Astrocyte (in vitro differentiated cells and primary cell): ENCODE results near the gene UNC93A. TPM values are rescaled to one million over a fixed set of nuclear protein-coding genes. Genes with fewer than 3 reads are reported as not detected.

Experiments
- DNase-seq: peaks from one replicate; pipeline ENCODE4 v3.0.0-alpha.2; 2010; ENCODE audit warnings: low read depth
- FAIRE-seq: peaks from 2 replicates; lab custom pipeline; 2011; peaks lifted over from hg19 to GRCh38; lab: Jason Lieb, UNC
- H2AFZ ChIP-seq: 2 replicates; pipeline ENCODE4 v1.6.0; 2012; ENCODE audit warnings: low read depth, low read length, inconsistent platforms
- H3K27ac ChIP-seq: 2 replicates; pipeline ENCODE4 v1.5.1; 2011; ENCODE audit warnings: low read depth, low read length, inconsistent platforms
- H3K27me3 ChIP-seq: 2 replicates; pipeline ENCODE4 v1.6.0; 2011; ENCODE audit warnings: low read length, inconsistent platforms; ENCODE audit not compliant: insufficient read depth
- H3K36me3 ChIP-seq: 2 replicates; pipeline ENCODE4 v1.5.1; 2011; ENCODE audit warnings: low read length, inconsistent platforms; ENCODE audit not compliant: insufficient read depth
- H3K4me1 ChIP-seq: 2 replicates; pipeline ENCODE4 v1.5.1; 2011; ENCODE audit warnings: low read length, inconsistent platforms; ENCODE audit not compliant: insufficient read depth
- H3K4me2 ChIP-seq: 2 replicates; pipeline ENCODE4 v1.6.0; 2012; ENCODE audit warnings: low read length, inconsistent platforms
- H3K4me3 ChIP-seq: 2 replicates; pipeline ENCODE4 v1.5.1; 2011; ENCODE audit warnings: low read depth, mild to moderate bottlenecking, low read length, inconsistent platforms; ENCODE audit not compliant: insufficient read depth
- H3K79me2 ChIP-seq: 2 replicates; pipeline ENCODE4 v1.6.0; 2012; ENCODE audit warnings: mild to moderate bottlenecking, low read length, inconsistent platforms; ENCODE audit not compliant: insufficient read depth
- H3K9ac ChIP-seq: 2 replicates; pipeline ENCODE4 v1.6.0; 2012; ENCODE audit warnings: mild to moderate bottlenecking, low read length, inconsistent platforms
- H3K9me3 ChIP-seq: 2 replicates; pipeline ENCODE4 v1.5.1; 2012; ENCODE audit warnings: low read depth, mild to moderate bottlenecking, low read length, inconsistent platforms; ENCODE audit not compliant: insufficient read depth
- H4K20me1 ChIP-seq: 2 replicates; pipeline ENCODE4 v1.6.0; 2012; ENCODE audit warnings: low read length, inconsistent platforms; ENCODE audit not compliant: insufficient read depth
- H3K27ac Mint-ChIP-seq: one replicate; pipeline ENCODE4 v1.8.0; 2021; ENCODE audit warnings: mild to moderate bottlenecking, mixed read lengths; ENCODE audit not compliant: unreplicated experiment
- H3K27me3 Mint-ChIP-seq: one replicate; pipeline ENCODE4 v1.8.0; 2021; ENCODE audit warnings: low read depth, mixed read lengths; ENCODE audit not compliant: unreplicated experiment
- H3K36me3 Mint-ChIP-seq: one replicate; pipeline ENCODE4 v1.8.0; 2021; ENCODE audit warnings: low read depth, mixed read lengths; ENCODE audit not compliant: unreplicated experiment
- H3K4me1 Mint-ChIP-seq: one replicate; pipeline ENCODE4 v1.8.0; 2021; ENCODE audit warnings: low read depth, mixed read lengths; ENCODE audit not compliant: unreplicated experiment
- H3K4me3 Mint-ChIP-seq: one replicate; pipeline ENCODE4 v1.8.0; 2021; ENCODE audit warnings: mild to moderate bottlenecking, moderate library complexity, mixed read lengths; ENCODE audit not compliant: unreplicated experiment
- H3K9me3 Mint-ChIP-seq: one replicate; pipeline ENCODE4 v1.8.0; 2021; ENCODE audit warnings: mild to moderate bottlenecking, mixed read lengths; ENCODE audit not compliant: unreplicated experiment
- CTCF ChIP-seq: IDR thresholded peaks from 2 replicates; pipeline ENCODE4 v1.5.1; 2011; ENCODE audit warnings: low read depth, mild to moderate bottlenecking, inconsistent platforms, low read length, moderate library complexity; ENCODE audit not compliant: insufficient read depth
- EZH2 ChIP-seq: IDR thresholded peaks from 2 replicates; pipeline ENCODE4 v1.6.1; 2012; ENCODE audit warnings: mild to moderate bottlenecking, low read length, inconsistent platforms; ENCODE audit not compliant: insufficient read depth
- total RNA-seq: library from RNA; stranded (reverse); gene quantifications from 2 replicates; pipeline ENCODE4 v1.2.1, GENCODE V29; 2021

Gene UNC93A
- total RNA-seq, 1 donor from 2014 or later: not detected

DNA sequence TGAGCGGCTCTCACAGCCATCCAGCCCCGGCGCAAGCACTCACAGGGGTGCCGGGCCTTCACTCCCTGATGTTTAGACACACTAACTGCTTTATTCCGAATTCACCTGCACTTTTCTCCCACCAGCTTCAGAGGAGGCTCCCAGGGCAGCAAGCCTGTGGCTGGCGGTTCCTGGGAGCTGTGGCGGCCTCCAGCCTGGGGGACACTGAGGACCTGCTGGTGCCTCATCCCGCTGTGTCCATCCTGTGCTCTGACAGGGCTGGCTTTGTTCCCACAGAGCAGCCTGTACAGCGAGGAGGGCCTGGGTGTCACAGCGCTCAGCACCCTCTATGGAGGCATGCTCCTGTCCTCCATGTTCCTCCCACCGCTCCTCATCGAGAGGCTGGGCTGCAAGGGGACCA, 3.1 kb downstream of the UNC93A start:
- Histone ChIP-seq H3K4me3 (no peak overlapping the region), H3K36me3 (no peaks in the 10 kb centered on the region), H3K27ac (no peak overlapping the region), H3K9me3 (peaks cover 4% of the 10 kb centered on the region), H4K20me1 (no peaks in the 10 kb centered on the region), H3K4me1 (no peaks in the 10 kb centered on the region), H2AFZ (no peak overlapping the region), H3K4me2 (no peak overlapping the region), H3K79me2 (no peaks in the 10 kb centered on the region), H3K27me3 (no peaks in the 10 kb centered on the region), H3K9ac (no peak overlapping the region)
- peaks cover 22% of the 10 kb centered on the region for H3K27me3 Mint-ChIP-seq
- H3K4me3 Mint-ChIP-seq: no peak overlapping the region
- no peaks in the 10 kb centered on the region for H3K36me3 Mint-ChIP-seq
- FAIRE-seq (no peak), DNase-seq (no peak)
- peaks cover 6% of the 10 kb centered on the region for H3K9me3 Mint-ChIP-seq
- H3K4me1 Mint-ChIP-seq: peaks cover 3% of the 10 kb centered on the region
- no peak overlapping the region for H3K27ac Mint-ChIP-seq
- TF ChIP-seq CTCF (no peak), EZH2 (no peak)

GRCh38 chr6:167294651-167295494, 3.8 kb downstream of the UNC93A start:
- Histone ChIP-seq H3K9me3 (peaks cover 4% of the 10 kb centered on the region), H3K9ac (no peak overlapping the region), H3K4me3 (no peak overlapping the region), H3K79me2 (no peaks in the 10 kb centered on the region), H3K27ac (no peak overlapping the region), H4K20me1 (no peaks in the 10 kb centered on the region), H3K27me3 (no peaks in the 10 kb centered on the region), H3K36me3 (no peaks in the 10 kb centered on the region), H3K4me1 (no peaks in the 10 kb centered on the region), H2AFZ (no peak overlapping the region), H3K4me2 (no peak overlapping the region)
- TF ChIP-seq EZH2: no peak
- no peak for TF ChIP-seq CTCF
- no peaks in the 10 kb centered on the region for H3K36me3 Mint-ChIP-seq
- H3K4me1 Mint-ChIP-seq: peaks cover 3% of the 10 kb centered on the region
- no peak overlapping the region for H3K4me3 Mint-ChIP-seq
- FAIRE-seq (no peak), DNase-seq (no peak)
- H3K27me3 Mint-ChIP-seq: peaks cover 25% of the 10 kb centered on the region
- peaks cover 9% of the 10 kb centered on the region for H3K9me3 Mint-ChIP-seq
- no peak overlapping the region for H3K27ac Mint-ChIP-seq
